Measurements from ENCODE around the gene NAT14.

The NAT14 gene

GRCh38 chr19:55525289-55526101 is 40.5 kb downstream of the NAT14 start:
- TF ChIP-seq CREB1 (IDR thresholded peaks at IDR 0.05; ENCODE audit: low read depth) (no peak), RAD21 (IDR thresholded peaks at IDR 0.05; ENCODE audit: low read depth) (no peak), NFIC (IDR thresholded peaks at IDR 0.05) (no peak), CEBPB (IDR thresholded peaks at IDR 0.05) (no peak), TCF12 (IDR thresholded peaks at IDR 0.05; ENCODE audit: low read depth) (no peak), ZBTB7A (IDR thresholded peaks at IDR 0.05; ENCODE audit: low read depth) (no peak), FOXM1 (IDR thresholded peaks at IDR 0.05; ENCODE audit: borderline replicate concordance, low read depth) (no peak), EP300 (IDR thresholded peaks at IDR 0.05; ENCODE audit: borderline replicate concordance) (no peak), TAF1 (IDR thresholded peaks at IDR 0.05; ENCODE audit: low read depth) (no peak), EGR1 (IDR thresholded peaks at IDR 0.05) (no peak), MAX (IDR thresholded peaks at IDR 0.05) (no peak), TEAD4 (IDR thresholded peaks at IDR 0.05) (no peak), YY1 (IDR thresholded peaks at IDR 0.05; ENCODE audit: low read depth) (no peak), REST (IDR thresholded peaks at IDR 0.05; ENCODE audit: low read depth) (no peak), USF1 (IDR thresholded peaks at IDR 0.05) (no peak)

- TF ChIP-seq EP300 (IDR thresholded peaks at IDR 0.05; ENCODE audit: borderline replicate concordance) (peak; percentile 75), MAX (IDR thresholded peaks at IDR 0.05) (peak; percentile 98), USF1 (IDR thresholded peaks at IDR 0.05) (peak; percentile 23; the same call in 1 of the 2 replicates), REST (IDR thresholded peaks at IDR 0.05; ENCODE audit: low read depth) (no peak), ZBTB7A (IDR thresholded peaks at IDR 0.05; ENCODE audit: low read depth) (peak; percentile 47; the same call in 1 of the 2 replicates), TEAD4 (IDR thresholded peaks at IDR 0.05) (peak; percentile 78), CREB1 (IDR thresholded peaks at IDR 0.05; ENCODE audit: low read depth) (no peak; the same call in 1 of the 2 replicates), NFIC (IDR thresholded peaks at IDR 0.05) (peak; percentile 97), YY1 (IDR thresholded peaks at IDR 0.05; ENCODE audit: low read depth) (no peak), EGR1 (IDR thresholded peaks at IDR 0.05) (peak; percentile 25; the same call in 1 of the 2 replicates), CEBPB (IDR thresholded peaks at IDR 0.05) (peak; percentile 35; the same call in 1 of the 2 replicates), TCF12 (IDR thresholded peaks at IDR 0.05; ENCODE audit: low read depth) (peak; percentile 90)
Measured at GRCh38 chr19:55526216-55527196, 41.5 kb downstream of the NAT14 start.

- TF ChIP-seq EGR1 (IDR thresholded peaks at IDR 0.05) (no peak), EP300 (IDR thresholded peaks at IDR 0.05; ENCODE audit: borderline replicate concordance) (no peak), TEAD4 (IDR thresholded peaks at IDR 0.05) (no peak), FOXM1 (IDR thresholded peaks at IDR 0.05; ENCODE audit: borderline replicate concordance, low read depth) (no peak), ZBTB7A (IDR thresholded peaks at IDR 0.05; ENCODE audit: low read depth) (no peak), TAF1 (IDR thresholded peaks at IDR 0.05; ENCODE audit: low read depth) (no peak), MAX (IDR thresholded peaks at IDR 0.05) (no peak), CEBPB (IDR thresholded peaks at IDR 0.05) (no peak), NFIC (IDR thresholded peaks at IDR 0.05) (no peak), CREB1 (IDR thresholded peaks at IDR 0.05; ENCODE audit: low read depth) (no peak), USF1 (IDR thresholded peaks at IDR 0.05) (no peak)
Measured at GRCh38 chr19:55527197-55528029, 42.4 kb downstream of the NAT14 start.

Data from Ishikawa (cell line).